Right atrium auricular region (tissue), 2 donors: Measurements from ENCODE around the gene PHF23. TPM values are rescaled to one million over a fixed set of nuclear protein-coding genes. Genes with fewer than 3 reads are reported as not detected.

Source experiments
- DNase-seq: peaks from one replicate; pipeline ENCODE4 v3.0.0-alpha.2; 2019; ENCODE audit warnings: low spot score
- H3K27ac ChIP-seq, 2 donors: fragments of 200-600 bp; sonication (generic); 1 replicate in 1 of 2; 2 replicates in 1 of 2; pipeline ENCODE4 v1.5.1; 2016 to 2019
- H3K27me3 ChIP-seq, 2 donors: fragments of 200-600 bp; sonication (generic); one replicate each; pipeline versions ENCODE4 v1.5.1 to v1.6.0; 2017 to 2019
- H3K36me3 ChIP-seq: fragments of 200-600 bp; sonication (generic); one replicate; pipeline ENCODE4 v1.5.1; 2016
- H3K4me1 ChIP-seq, 2 donors: fragments of 200-600 bp; sonication (generic); one replicate each; pipeline versions ENCODE4 v1.5.1 to v1.6.0; 2017 to 2019
- H3K4me3 ChIP-seq, 2 donors: fragments of 200-600 bp; sonication (generic); 1 replicate in 1 of 2; 2 replicates in 1 of 2; pipeline ENCODE4 v1.5.1; 2017 to 2019; ENCODE audit warnings: mild to moderate bottlenecking in 1 of 2, moderate library complexity in 1 of 2
- H3K9me3 ChIP-seq, 2 donors: fragments of 200-600 bp; sonication (generic); one replicate each; pipeline ENCODE4 v1.5.1; 2019
- CTCF ChIP-seq, 2 donors: fragments of 200-600 bp; sonication (generic); IDR thresholded peaks; one replicate each; pipeline ENCODE4 v1.5.1; 2019; ENCODE audit warnings: antibody characterized with exemption in 2 of 2
- total RNA-seq, 2 donors: library from RNA; depleted of rRNA; stranded (reverse); fragments of >200 nt; gene quantifications; one replicate each; pipeline ENCODE4 v1.1.0, GENCODE V29; 2016

PHF23 gene
- total RNA-seq, 2 donors from 2014 or later: 10.0 to 22.4 TPM

GRCh38 chr17:7260151-7260550 lies 20.9 kb upstream of the PHF23 start:
- Histone ChIP-seq H3K9me3 (no peaks in the 10 kb centered on the region), H3K27me3 (peaks cover 11 to 34% of the 10 kb centered on the region in 2 donors)

GRCh38 chr17:7259555-7259889 lies 20.3 kb upstream of the PHF23 start:
- Histone ChIP-seq H3K9me3 (no peaks in the 10 kb centered on the region), H3K27me3 (peaks cover 11 to 32% of the 10 kb centered on the region in 2 donors), H3K4me1 (peaks cover 0 to 30% of the 10 kb centered on the region in 2 donors), H3K36me3 (peaks cover 46% of the 10 kb centered on the region), H3K27ac (no peak overlapping the region), H3K4me3 (no peak overlapping the region)
- no peak for DNase-seq
- no peak for TF ChIP-seq CTCF (IDR thresholded peaks at IDR 0.05)

More at GRCh38 chr17:7260151-7260550, 20.9 kb upstream of the PHF23 start:
- H3K4me1 ChIP-seq: peaks cover 0 to 30% of the 10 kb centered on the region in 2 donors
- H3K36me3 ChIP-seq: peaks cover 39% of the 10 kb centered on the region
- TF ChIP-seq CTCF (IDR thresholded peaks at IDR 0.05): no peak
- no peak overlapping the region for H3K4me3 ChIP-seq
- no peak for DNase-seq
- H3K27ac ChIP-seq: no peak overlapping the region

GRCh38 chr17:7258731-7259554 lies 19.7 kb upstream of the PHF23 start:
- TF ChIP-seq CTCF (IDR thresholded peaks at IDR 0.05): no peak
- H3K27me3 ChIP-seq: peaks cover 11 to 29% of the 10 kb centered on the region in 2 donors
- H3K9me3 ChIP-seq: no peaks in the 10 kb centered on the region
- peaks cover 51% of the 10 kb centered on the region for H3K36me3 ChIP-seq
- no peak for DNase-seq
- peaks cover 0 to 30% of the 10 kb centered on the region in 2 donors for H3K4me1 ChIP-seq
- H3K4me3 ChIP-seq: no peak overlapping the region
- no peak overlapping the region for H3K27ac ChIP-seq

- H3K27ac ChIP-seq: no peak overlapping the region
- H3K4me1 ChIP-seq: peaks cover 0 to 27% of the 10 kb centered on the region in 2 donors
- no peaks in the 10 kb centered on the region for H3K9me3 ChIP-seq
- no peak overlapping the region for H3K4me3 ChIP-seq
- peaks cover under 1 to 10% of the 10 kb centered on the region in 2 donors for H3K27me3 ChIP-seq
- peaks cover 51% of the 10 kb centered on the region for H3K36me3 ChIP-seq
- no peak for DNase-seq
- no peak for TF ChIP-seq CTCF (IDR thresholded peaks at IDR 0.05)
Observed at GRCh38 chr17:7256766-7257456, 17.7 kb upstream of the PHF23 start.

- Histone ChIP-seq H3K27ac (no peak overlapping the region), H3K9me3 (no peaks in the 10 kb centered on the region), H3K4me1 (peaks cover 0 to 27% of the 10 kb centered on the region in 2 donors), H3K36me3 (peaks cover 51% of the 10 kb centered on the region), H3K4me3 (no peak overlapping the region), H3K27me3 (no peaks in the 10 kb centered on the region)
- no peak for DNase-seq
- TF ChIP-seq CTCF (IDR thresholded peaks at IDR 0.05): no peak
Observed at GRCh38 chr17:7254511-7254910, 15.3 kb upstream of the PHF23 start.
